Hepatocyte (in vitro differentiated cells): ENCODE measurements around the gene UTS2B. TPM values are rescaled to one million over a fixed set of nuclear protein-coding genes. Genes with fewer than 3 reads are reported as not detected.

Source experiments
- DNase-seq: peaks from one replicate; pipeline ENCODE4 v3.0.0-alpha.2; 2016; ENCODE audit warnings: low spot score
- H2AFZ ChIP-seq: fragments of 200-600 bp; sonication (generic); 2 replicates; pipeline ENCODE4 v1.6.0; 2016; ENCODE audit warnings: antibody characterized with exemption, mild to moderate bottlenecking
- H3K27ac ChIP-seq: fragments of 200-600 bp; sonication (generic); 2 replicates; pipeline ENCODE4 v1.5.1; 2016; ENCODE audit warnings: mild to moderate bottlenecking
- H3K27me3 ChIP-seq: fragments of 200-600 bp; sonication (generic); 2 replicates; pipeline ENCODE4 v1.6.1; 2016
- H3K36me3 ChIP-seq: fragments of 200-600 bp; sonication (generic); replicated peaks from 2 replicates; pipeline ENCODE4 v1.5.1; 2016; ENCODE audit warnings: low read depth; ENCODE audit not compliant: insufficient read depth
- H3K4me1 ChIP-seq: fragments of 200-600 bp; sonication (generic); 2 replicates; pipeline ENCODE4 v1.5.1; 2016; ENCODE audit warnings: mild to moderate bottlenecking, moderate library complexity; ENCODE audit not compliant: insufficient read depth
- H3K4me2 ChIP-seq: fragments of 200-600 bp; sonication (generic); 2 replicates; pipeline ENCODE4 v1.6.0; 2016
- H3K4me3 ChIP-seq: fragments of 200-600 bp; sonication (generic); 2 replicates; pipeline ENCODE4 v1.5.1; 2016; ENCODE audit warnings: mild to moderate bottlenecking
- H3K79me2 ChIP-seq: fragments of 200-600 bp; sonication (generic); 2 replicates; pipeline ENCODE4 v1.6.0; 2017; ENCODE audit warnings: mild to moderate bottlenecking
- H3K9me2 ChIP-seq: fragments of 200-600 bp; sonication (generic); replicated peaks from 2 replicates; pipeline ENCODE4 v1.6.0; 2017; ENCODE audit warnings: mild to moderate bottlenecking; ENCODE audit not compliant: insufficient read depth
- H3K9me3 ChIP-seq: fragments of 200-600 bp; sonication (generic); 2 replicates; pipeline ENCODE4 v1.5.1; 2016; ENCODE audit warnings: low read depth, mild to moderate bottlenecking
- H4K20me1 ChIP-seq: fragments of 200-600 bp; sonication (generic); 2 replicates; pipeline ENCODE4 v1.6.0; 2016; ENCODE audit warnings: mild to moderate bottlenecking; ENCODE audit not compliant: insufficient read depth, poor library complexity, severe bottlenecking
- CTCF ChIP-seq: fragments of 200-600 bp; sonication (generic); IDR thresholded peaks from 2 replicates; pipeline ENCODE4 v1.5.1; 2016; ENCODE audit warnings: antibody characterized with exemption, mild to moderate bottlenecking; ENCODE audit not compliant: poor library complexity
- EZH2 ChIP-seq: fragments of 200-600 bp; sonication (generic); IDR thresholded peaks from 2 replicates; pipeline ENCODE4 v1.6.1; 2016; ENCODE audit warnings: antibody characterized with exemption, mild to moderate bottlenecking, borderline replicate concordance
- EZH2phosphoT487 ChIP-seq: fragments of 200-600 bp; sonication (generic); IDR thresholded peaks from one replicate; pipeline ENCODE4 v1.6.1; 2018; ENCODE audit warnings: antibody characterized with exemption, mild to moderate bottlenecking, low read depth, moderate library complexity; ENCODE audit not compliant: unreplicated experiment, severe bottlenecking
- WGBS: methylation state at CpG from one replicate; pipeline ENCODE4 v1.1.6; 2016; ENCODE audit warnings: low lambda C conversion rate; ENCODE audit errors: missing lambda C conversion rate; 5-methylcytosine and 5-hydroxymethylcytosine counted together
- polyA plus RNA-seq: library from polyadenylated mRNA; unstranded; fragments of >200 nt; fragmentation: Nextera tagmentation; extraction: Ambion mirVana; gene quantifications from 2 replicates; pipeline ENCODE4 v1.2.1, GENCODE V29; 2016
- total RNA-seq: library from RNA; depleted of rRNA; stranded (reverse); fragments of >200 nt; gene quantifications from 2 replicates; pipeline ENCODE4 v1.2.3, GENCODE V29; 2014

The UTS2B gene
- total and polyA plus RNA-seq, 2 experiments from 2014 or later = 0.07 to 0.19 TPM

- Histone ChIP-seq H3K36me3 (no peaks in the 10 kb centered on the region), H2AFZ (no peak overlapping the region), H3K79me2 (peaks cover 81% of the 10 kb centered on the region), H3K9me3 (no peaks in the 10 kb centered on the region), H3K4me1 (peaks cover 13% of the 10 kb centered on the region), H3K4me2 (no peak overlapping the region), H3K27me3 (no peaks in the 10 kb centered on the region), H3K9me2 (no peaks in the 10 kb centered on the region), H4K20me1 (peaks cover 15% of the 10 kb centered on the region), H3K4me3 (no peak overlapping the region), H3K27ac (no peak overlapping the region)
- DNase-seq = no peak
- TF ChIP-seq CTCF (no peak), EZH2phosphoT487 (no peak), EZH2 (no peak)
- 94% methylated on average over 3 of the region's 3 CpGs for WGBS
Measured at GRCh38 chr3:191333298-191333880, 3.1 kb upstream of the UTS2B start.

- peak overlapping the region; percentile 77 for H3K4me2 ChIP-seq
- WGBS = 88% methylated on average over 3 of the region's 3 CpGs
- peaks cover 11% of the 10 kb centered on the region for H4K20me1 ChIP-seq
- H3K27ac ChIP-seq = peak overlapping the region; percentile 98
- no peaks in the 10 kb centered on the region for H3K9me2 ChIP-seq
- no peaks in the 10 kb centered on the region for H3K27me3 ChIP-seq
- H3K9me3 ChIP-seq = no peaks in the 10 kb centered on the region
- no peak overlapping the region for H2AFZ ChIP-seq
- H3K4me1 ChIP-seq = peaks cover 13% of the 10 kb centered on the region
- no peak for TF ChIP-seq CTCF
- TF ChIP-seq EZH2phosphoT487 = no peak
- no peak for TF ChIP-seq EZH2
- no peak for DNase-seq
- peaks cover 63% of the 10 kb centered on the region for H3K79me2 ChIP-seq
- H3K36me3 ChIP-seq = no peaks in the 10 kb centered on the region
- H3K4me3 ChIP-seq = peak overlapping the region; percentile 83
Measured at GRCh38 chr3:191331388-191331787, 1.1 kb upstream of the UTS2B start.

- peak overlapping the region; percentile 77 for H3K4me2 ChIP-seq
- H3K36me3 ChIP-seq = no peaks in the 10 kb centered on the region
- 19% methylated on average over 11 of the region's 11 CpGs for WGBS
- H3K27me3 ChIP-seq = no peaks in the 10 kb centered on the region
- no peak for TF ChIP-seq EZH2phosphoT487
- no peak for TF ChIP-seq EZH2
- TF ChIP-seq CTCF = no peak
- peak overlapping the region; percentile 83 for H3K4me3 ChIP-seq
- peaks cover 11% of the 10 kb centered on the region for H4K20me1 ChIP-seq
- H3K9me2 ChIP-seq = no peaks in the 10 kb centered on the region
- peaks cover 55% of the 10 kb centered on the region for H3K79me2 ChIP-seq
- H3K4me1 ChIP-seq = peaks cover 13% of the 10 kb centered on the region
- H2AFZ ChIP-seq = no peak overlapping the region
- DNase-seq = no peak
- peak overlapping the region; percentile 98 for H3K27ac ChIP-seq
- H3K9me3 ChIP-seq = no peaks in the 10 kb centered on the region
Measured at GRCh38 chr3:191330530-191331048, 263 bp upstream of the UTS2B start.
